ENCODE results near the gene C1orf232. TPM values are rescaled to one million over a fixed set of nuclear protein-coding genes. Genes with fewer than 3 reads are reported as not detected.
A peak's percentile ranks its signal among the peaks of the same experiment; 100 is the strongest.

Gene C1orf232
- total and polyA plus RNA-seq, 9 of the 15 experiments (the other 6 are each of a cell fraction or from before 2014, with no cell fraction given): not detected

- TF ChIP-seq E2F5 (CRISPR knock-in tag; IDR thresholded peaks at IDR 0.05) (no peak), ETV1 (tag; conservative IDR thresholded peaks at IDR 0.05; ENCODE audit: low read depth) (no peak), ZFPM2 (CRISPR knock-in tag; IDR thresholded peaks at IDR 0.05) (0 out of 2 replicates have a peak, but pooled peaks have one; percentile 37), AFF4 (CRISPR knock-in tag; IDR thresholded peaks at IDR 0.05) (0 out of 2 replicates have a peak, but pooled peaks have one; percentile 66), ZNF175 (CRISPR knock-in tag; IDR thresholded peaks at IDR 0.05; ENCODE audit: low read depth) (0 out of 2 replicates have a peak, but pooled peaks have one; percentile 29), PATZ1 (CRISPR knock-in tag; IDR thresholded peaks at IDR 0.05; ENCODE audit: borderline replicate concordance) (no peak), TFE3 (CRISPR knock-in tag; IDR thresholded peaks at IDR 0.05) (0 out of 2 replicates have a peak, but pooled peaks have one; percentile 2), TARDBP (IDR thresholded peaks at IDR 0.05) (peak; percentile 77; the same call in 1 of the 2 replicates), MLLT1 (IDR thresholded peaks at IDR 0.05) (0 out of 4 replicates have a peak, but pooled peaks of 1 of the 2 experiments have one; percentile 64), CREB1 (IDR thresholded peaks at IDR 0.05) (0 out of 2 replicates have a peak, but pooled peaks have one; percentile 12), CREB1 (CRISPR knock-in tag; IDR thresholded peaks at IDR 0.05) (peak; percentile 19; the same call in 1 of the 2 replicates), RBM14 (IDR thresholded peaks at IDR 0.05; ENCODE audit: borderline replicate concordance, insufficient read depth, low read depth, low read length) (0 out of 2 replicates have a peak, but pooled peaks have one; percentile 59), LCOR (CRISPR knock-in tag; IDR thresholded peaks at IDR 0.05) (peak; percentile 35; the same call in 1 of the 2 replicates), ZBTB7A (IDR thresholded peaks at IDR 0.05; ENCODE audit: borderline replicate concordance, control insufficient read depth, low read depth, low read length) (no peak; the same call in 1 of the 2 replicates), BRD4 (IDR thresholded peaks at IDR 0.05) (no peak), KLF1 (tag; IDR thresholded peaks at IDR 0.05) (no peak)
Measured at GRCh38 chr1:26164036-26164860, 4.5 kb downstream of the C1orf232 start (continued).
